Ectodermal cell (in vitro differentiated cells): Measurements from ENCODE around the gene EZH1.

Experiments
- H3K27ac ChIP-seq: 2 replicates; pipeline ENCODE4 v1.7.0; 2013; ENCODE audit warnings: mild to moderate bottlenecking, low read depth, low read length; ENCODE audit not compliant: insufficient read depth, poor library complexity, severe bottlenecking
- H3K27me3 ChIP-seq: 2 replicates; pipeline ENCODE4 v1.7.0; 2013; ENCODE audit warnings: mild to moderate bottlenecking, low read length; ENCODE audit not compliant: insufficient read depth, control insufficient read depth, poor library complexity, severe bottlenecking
- H3K36me3 ChIP-seq: one replicate; pipeline ENCODE4 v1.7.0; 2013; ENCODE audit warnings: low read length; ENCODE audit not compliant: control insufficient read depth, insufficient read depth
- H3K4me1 ChIP-seq: one replicate; pipeline ENCODE4 v1.7.0; 2013; ENCODE audit warnings: low read length; ENCODE audit not compliant: control insufficient read depth, insufficient read depth
- H3K4me3 ChIP-seq: 2 replicates; pipeline ENCODE4 v1.7.0; 2013; ENCODE audit warnings: low read depth, low read length, control low read depth; ENCODE audit not compliant: insufficient read depth
- H3K9me3 ChIP-seq: 2 replicates; pipeline ENCODE4 v1.7.0; 2013; ENCODE audit warnings: mild to moderate bottlenecking, low read length, moderate library complexity; ENCODE audit not compliant: control insufficient read depth
- WGBS, 2 experiments: methylation state at CpG; one replicate each; pipeline ENCODE4 v1.1.7; 2013; ENCODE audit warnings: missing lambda C conversion rate in 2 of 2; 5-methylcytosine and 5-hydroxymethylcytosine counted together

Gene EZH1

GRCh38 chr17:42651392-42651791 lies 93.4 kb downstream of the EZH1 start:
- WGBS, 2 experiments: 95 to 96% methylated on average over 4 of the region's 4 CpGs
- Histone ChIP-seq H3K36me3 (no peaks in the 10 kb centered on the region), H3K4me1 (peaks cover 9% of the 10 kb centered on the region), H3K27ac (no peak overlapping the region), H3K9me3 (no peaks in the 10 kb centered on the region), H3K27me3 (no peaks in the 10 kb centered on the region), H3K4me3 (no peak overlapping the region)
